HG02970 (cell line): ENCODE measurements around the gene LYVE1.

ENCODE experiments used
- ATAC-seq: cut with Tn5 transposase; IDR thresholded peaks from one replicate; pipeline ENCODE4 v1.9.1; 2021; ENCODE audit warnings: mild to moderate bottlenecking, moderate library complexity, moderate number of reproducible peaks; ENCODE audit not compliant: unreplicated experiment, low FRiP score

LYVE1 gene

GRCh38 chr11:10594407-10594806 lies 25.9 kb upstream of the LYVE1 start:
- no peak for ATAC-seq

- no peak for ATAC-seq
Observed at GRCh38 chr11:10592331-10592730, 23.9 kb upstream of the LYVE1 start.

GRCh38 chr11:10591741-10592140 lies 23.3 kb upstream of the LYVE1 start:
- no peak for ATAC-seq

- ATAC-seq, result no peak
Observed at GRCh38 chr11:10590218-10590915, 21.9 kb upstream of the LYVE1 start.

GRCh38 chr11:10588904-10589303 lies 20.4 kb upstream of the LYVE1 start:
- ATAC-seq, result no peak

GRCh38 chr11:10587995-10588394 lies 19.5 kb upstream of the LYVE1 start:
- no peak for ATAC-seq

GRCh38 chr11:10587388-10587787 lies 18.9 kb upstream of the LYVE1 start:
- no peak for ATAC-seq

- ATAC-seq, result no peak
Observed at GRCh38 chr11:10584071-10584501, 15.6 kb upstream of the LYVE1 start.

- ATAC-seq, result no peak
Observed at GRCh38 chr11:10581481-10582019, 13.1 kb upstream of the LYVE1 start.

- ATAC-seq, result no peak
Observed at GRCh38 chr11:10580623-10581022, 12.2 kb upstream of the LYVE1 start.

GRCh38 chr11:10579700-10580099 lies 11.2 kb upstream of the LYVE1 start:
- ATAC-seq, result no peak

GRCh38 chr11:10576035-10576398 lies 7.6 kb upstream of the LYVE1 start:
- no peak for ATAC-seq

GRCh38 chr11:10575346-10576034 lies 7.0 kb upstream of the LYVE1 start:
- no peak for ATAC-seq

GRCh38 chr11:10573556-10573955 lies 5.1 kb upstream of the LYVE1 start:
- ATAC-seq, result no peak

GRCh38 chr11:10573028-10573427 lies 4.6 kb upstream of the LYVE1 start:
- ATAC-seq, result no peak

GRCh38 chr11:10572533-10572932 lies 4.1 kb upstream of the LYVE1 start:
- no peak for ATAC-seq

- no peak for ATAC-seq
Observed at GRCh38 chr11:10567446-10567845, 1.0 kb downstream of the LYVE1 start.

GRCh38 chr11:10566257-10566957 lies 2.1 kb downstream of the LYVE1 start:
- no peak for ATAC-seq

- no peak for ATAC-seq
Observed at GRCh38 chr11:10565493-10565892, 3.0 kb downstream of the LYVE1 start.

- ATAC-seq, result no peak
Observed at GRCh38 chr11:10564696-10565318, 3.7 kb downstream of the LYVE1 start.

GRCh38 chr11:10564030-10564429 lies 4.4 kb downstream of the LYVE1 start:
- ATAC-seq, result no peak
